IPS-15b (cell line): ENCODE measurements around the gene RBM44.

Source experiments
- H3K27me3 ChIP-seq: one replicate; pipeline ENCODE4 v1.6.1; 2013; ENCODE audit warnings: low read length; ENCODE audit not compliant: control insufficient read depth, insufficient read depth
- H3K36me3 ChIP-seq: one replicate; pipeline ENCODE4 v1.6.1; 2013; ENCODE audit warnings: low read length; ENCODE audit not compliant: control insufficient read depth, insufficient read depth
- H3K4me1 ChIP-seq: one replicate; pipeline ENCODE4 v1.6.1; 2013; ENCODE audit warnings: mild to moderate bottlenecking, low read length; ENCODE audit not compliant: control insufficient read depth, insufficient read depth
- H3K4me3 ChIP-seq: one replicate; pipeline ENCODE4 v1.5.1; 2013; ENCODE audit warnings: low read depth, low read length
- H3K9ac ChIP-seq: one replicate; pipeline ENCODE4 v1.6.1; 2013; ENCODE audit warnings: low read depth, mild to moderate bottlenecking, low read length
- H3K9me3 ChIP-seq: one replicate; pipeline ENCODE4 v1.6.1; 2013; ENCODE audit warnings: mild to moderate bottlenecking, low read length; ENCODE audit not compliant: control insufficient read depth, insufficient read depth

Gene RBM44

DNA sequence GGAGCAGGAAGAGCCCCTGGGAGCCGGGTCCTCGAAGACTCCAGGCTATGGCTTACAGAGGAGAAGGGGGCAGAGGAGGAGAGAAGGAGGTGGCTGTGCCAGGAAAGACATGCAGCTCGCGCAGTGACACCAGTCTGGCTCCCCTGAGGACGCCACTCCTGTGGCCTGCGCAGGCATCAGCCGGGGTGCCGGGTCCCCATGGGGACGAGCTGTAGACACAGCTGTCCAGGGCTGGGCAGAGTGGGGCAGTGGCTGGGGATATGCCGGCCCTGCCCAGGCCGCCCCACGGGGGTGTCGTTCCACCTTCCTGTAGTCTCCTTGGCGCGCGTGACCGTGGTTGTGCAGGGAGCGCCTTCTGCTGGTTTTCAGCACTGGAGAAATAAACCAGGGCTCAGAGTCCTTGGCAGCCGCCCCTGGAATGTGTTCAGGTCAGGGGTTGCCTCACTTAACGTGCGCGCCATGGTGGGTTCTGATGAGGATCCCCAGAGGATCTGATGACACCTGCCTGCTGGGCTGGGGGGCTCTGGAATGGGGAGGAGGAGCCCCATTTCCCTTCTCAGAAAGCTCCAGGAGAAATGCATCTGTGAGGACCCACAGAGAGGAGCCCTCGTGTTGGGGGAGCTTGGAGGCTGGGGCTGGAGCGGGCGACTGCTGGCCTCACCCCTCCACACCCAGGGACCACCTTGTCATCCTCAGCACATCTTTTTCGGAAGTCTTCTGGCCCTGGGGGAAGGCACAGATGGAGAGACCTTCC is 87.5 kb downstream of the RBM44 start:
- Histone ChIP-seq H3K9ac (no peak overlapping the region), H3K36me3 (no peaks in the 10 kb centered on the region), H3K27me3 (no peaks in the 10 kb centered on the region), H3K9me3 (no peaks in the 10 kb centered on the region), H3K4me3 (no peak overlapping the region), H3K4me1 (no peaks in the 10 kb centered on the region)

- no peak overlapping the region for H3K9ac ChIP-seq
- no peaks in the 10 kb centered on the region for H3K36me3 ChIP-seq
- H3K4me3 ChIP-seq, result no peak overlapping the region
- no peaks in the 10 kb centered on the region for H3K27me3 ChIP-seq
- no peaks in the 10 kb centered on the region for H3K4me1 ChIP-seq
- no peaks in the 10 kb centered on the region for H3K9me3 ChIP-seq
Observed at GRCh38 chr2:237886685-237887481, 88.3 kb downstream of the RBM44 start.

DNA sequence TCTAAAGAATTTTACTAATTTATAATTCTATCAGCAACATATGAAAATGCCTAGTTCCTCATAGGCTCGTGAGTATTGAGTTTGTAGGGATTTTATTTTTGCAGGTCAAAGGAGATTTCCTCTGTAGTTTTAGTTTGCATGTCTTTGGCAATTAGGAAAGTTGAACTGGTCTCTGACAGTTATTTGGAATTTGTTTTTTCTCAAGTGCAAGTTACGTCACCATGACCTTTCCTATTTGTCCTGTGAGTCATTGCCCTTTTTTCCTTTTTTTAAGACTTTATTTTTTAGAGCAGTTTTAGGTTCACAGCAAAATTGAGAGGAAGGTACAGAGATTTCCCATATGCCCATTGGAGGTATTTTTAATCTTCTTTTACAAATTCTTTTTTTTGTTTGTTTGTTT is 89.8 kb downstream of the RBM44 start:
- no peaks in the 10 kb centered on the region for H3K27me3 ChIP-seq
- H3K9ac ChIP-seq, result no peak overlapping the region
- no peaks in the 10 kb centered on the region for H3K4me1 ChIP-seq
- H3K36me3 ChIP-seq, result no peaks in the 10 kb centered on the region
- H3K4me3 ChIP-seq, result no peak overlapping the region
- no peaks in the 10 kb centered on the region for H3K9me3 ChIP-seq

DNA sequence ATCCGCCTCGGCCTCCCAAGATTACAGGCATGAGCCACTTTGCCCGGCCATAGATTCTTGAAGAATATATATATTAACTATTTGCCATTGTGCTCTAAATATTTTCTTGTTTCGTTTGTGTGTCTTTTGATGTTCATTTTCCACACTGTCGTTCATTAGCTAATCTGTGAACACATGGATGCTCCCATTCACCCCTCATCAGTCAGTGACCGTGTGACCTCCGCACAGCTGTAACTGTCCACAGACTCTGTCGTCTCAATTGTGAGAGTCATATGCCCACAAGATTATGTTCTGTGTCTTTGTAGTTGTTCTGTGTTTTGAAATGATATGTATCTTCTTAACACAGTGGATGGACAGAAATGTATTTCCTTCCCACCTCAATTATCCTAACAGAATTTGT is 90.4 kb downstream of the RBM44 start:
- no peak overlapping the region for H3K9ac ChIP-seq
- no peaks in the 10 kb centered on the region for H3K4me1 ChIP-seq
- H3K4me3 ChIP-seq, result no peak overlapping the region
- no peaks in the 10 kb centered on the region for H3K36me3 ChIP-seq
- no peaks in the 10 kb centered on the region for H3K27me3 ChIP-seq
- no peaks in the 10 kb centered on the region for H3K9me3 ChIP-seq

GRCh38 chr2:237889811-237890210 is 91.2 kb downstream of the RBM44 start:
- H3K4me3 ChIP-seq, result no peak overlapping the region
- H3K9ac ChIP-seq, result no peak overlapping the region
- no peaks in the 10 kb centered on the region for H3K27me3 ChIP-seq
- no peaks in the 10 kb centered on the region for H3K9me3 ChIP-seq
- no peaks in the 10 kb centered on the region for H3K36me3 ChIP-seq
- H3K4me1 ChIP-seq, result no peaks in the 10 kb centered on the region
